ENCODE measurements around the gene ADAM15.
A peak's percentile ranks its signal among the peaks of the same experiment; 100 is the strongest.

GRCh38 chr1:155091071-155092051 is 40.2 kb downstream of the ADAM15 start:
- TF ChIP-seq RXRA (IDR thresholded peaks at IDR 0.05; ENCODE audit: borderline replicate concordance, low read depth) (no peak), CTCF (IDR thresholded peaks at IDR 0.05) (peak; percentile 91)

Measured in SK-N-SH (cell line).